HCEC 1CT (cell line): ENCODE data around the gene SMIM1.
"Not testable (repeated sequence)": the region's sequence is repeated elsewhere in the genome, so short reads cannot be mapped to it uniquely, and the experiment has no call there.

ENCODE experiments used
- DNase-seq: peaks from one replicate; pipeline ENCODE4 v3.0.0-alpha.2; 2017

Gene SMIM1

GRCh38 chr1:3799976-3800685 is 27.6 kb downstream of the SMIM1 start:
- no peak for DNase-seq

- DNase-seq, result not testable (repeated sequence)
Observed at GRCh38 chr1:3800795-3801194, 28.2 kb downstream of the SMIM1 start.

GRCh38 chr1:3803905-3804626 is 31.5 kb downstream of the SMIM1 start:
- DNase-seq, result no peak

GRCh38 chr1:3804627-3804944 is 32.0 kb downstream of the SMIM1 start:
- DNase-seq, result not testable (repeated sequence)

GRCh38 chr1:3805038-3805437 is 32.5 kb downstream of the SMIM1 start:
- DNase-seq, result no peak

GRCh38 chr1:3807769-3808168 is 35.2 kb downstream of the SMIM1 start:
- no peak for DNase-seq

GRCh38 chr1:3809680-3810079 is 37.1 kb downstream of the SMIM1 start:
- DNase-seq, result no peak

- DNase-seq, result not testable (repeated sequence)
Observed at GRCh38 chr1:3810149-3810761, 37.7 kb downstream of the SMIM1 start.

GRCh38 chr1:3811595-3811911 is 39.0 kb downstream of the SMIM1 start:
- no peak for DNase-seq

- DNase-seq, result no peak
Observed at GRCh38 chr1:3814065-3814464, 41.5 kb downstream of the SMIM1 start.

GRCh38 chr1:3814771-3815561 is 42.4 kb downstream of the SMIM1 start:
- DNase-seq, result no peak

- no peak for DNase-seq
Observed at GRCh38 chr1:3816331-3817137, 44.0 kb downstream of the SMIM1 start.

- DNase-seq, result no peak
Observed at GRCh38 chr1:3817138-3817740, 44.7 kb downstream of the SMIM1 start.

GRCh38 chr1:3817821-3818597 is 45.5 kb downstream of the SMIM1 start:
- DNase-seq, result no peak

- no peak for DNase-seq
Observed at GRCh38 chr1:3819771-3820200, 47.2 kb downstream of the SMIM1 start.

GRCh38 chr1:3820316-3820715 is 47.8 kb downstream of the SMIM1 start:
- DNase-seq, result no peak

GRCh38 chr1:3821004-3821403 is 48.5 kb downstream of the SMIM1 start:
- DNase-seq, result no peak

- no peak for DNase-seq
Observed at GRCh38 chr1:3821447-3821846, 48.9 kb downstream of the SMIM1 start.

GRCh38 chr1:3821908-3822307 is 49.4 kb downstream of the SMIM1 start:
- no peak for DNase-seq

GRCh38 chr1:3822421-3822820 is 49.9 kb downstream of the SMIM1 start:
- no peak for DNase-seq

GRCh38 chr1:3824650-3825049 is 52.1 kb downstream of the SMIM1 start:
- DNase-seq, result no peak
